Measurements from ENCODE around the gene SPG7. TPM values are rescaled to one million over a fixed set of nuclear protein-coding genes. Genes with fewer than 3 reads are reported as not detected.

Gene SPG7
- total and polyA plus RNA-seq, 2 donors (not counting 1 experiment from before 2014, with no cell fraction given) = 35.1 to 107 TPM

DNA sequence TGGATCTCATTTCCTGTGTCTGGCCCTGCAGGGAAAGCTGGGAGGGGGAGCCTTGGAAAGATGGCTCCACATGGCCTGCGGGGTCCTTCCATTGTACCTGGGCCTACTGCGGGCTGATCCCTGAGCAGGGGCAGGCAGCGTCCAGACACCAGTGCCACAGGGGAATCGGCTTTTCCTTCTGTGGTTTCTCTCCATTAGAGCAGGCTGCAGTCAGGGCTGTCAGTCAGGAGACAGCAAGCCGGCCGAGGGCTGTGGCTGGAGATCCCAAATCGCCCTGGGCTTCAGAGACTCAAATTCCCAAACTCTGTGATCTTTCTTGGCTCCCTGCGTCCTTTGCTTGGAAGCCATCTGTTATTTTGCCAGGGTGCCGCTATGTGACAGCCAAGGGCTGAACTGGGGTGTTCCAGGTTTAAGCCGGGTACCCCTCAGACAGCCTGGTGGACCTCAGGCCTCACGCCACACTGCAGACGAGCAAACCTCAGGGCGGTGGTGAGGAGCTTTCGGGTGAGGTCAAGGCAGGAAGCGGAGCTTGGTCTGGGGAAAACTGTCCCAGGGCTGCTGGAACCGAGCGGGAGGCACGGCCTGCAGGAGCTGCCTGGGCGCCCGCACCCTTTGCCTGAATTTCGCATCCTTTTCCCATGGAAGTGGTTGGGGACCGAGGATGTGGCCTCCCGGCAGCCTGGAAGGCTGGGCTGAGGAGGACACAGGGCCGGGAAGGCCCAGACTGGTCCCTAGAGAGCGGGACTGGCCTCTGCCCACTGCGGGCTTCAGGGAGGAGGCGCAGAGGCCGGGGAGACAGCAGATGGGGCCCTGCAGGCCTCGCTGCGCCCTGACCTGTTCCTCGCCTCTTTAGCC lies 65.8 kb downstream of the SPG7 start:
- H3K4me3 ChIP-seq (replicated peaks in 1 of 4; ENCODE audit: control extremely low read depth in 1 of 4, insufficient read depth in 1 of 4, low read depth in 3 of 4, low read length in 4 of 4) = no peak overlapping the region
- H4K20me1 ChIP-seq (ENCODE audit: control insufficient read depth, extremely low read depth, insufficient read depth, low read length) = no peaks in the 10 kb centered on the region
- peak overlapping the region; percentile 34 for H3K27ac ChIP-seq (ENCODE audit: insufficient read depth, low read length)
- TF ChIP-seq, protein P1, sequence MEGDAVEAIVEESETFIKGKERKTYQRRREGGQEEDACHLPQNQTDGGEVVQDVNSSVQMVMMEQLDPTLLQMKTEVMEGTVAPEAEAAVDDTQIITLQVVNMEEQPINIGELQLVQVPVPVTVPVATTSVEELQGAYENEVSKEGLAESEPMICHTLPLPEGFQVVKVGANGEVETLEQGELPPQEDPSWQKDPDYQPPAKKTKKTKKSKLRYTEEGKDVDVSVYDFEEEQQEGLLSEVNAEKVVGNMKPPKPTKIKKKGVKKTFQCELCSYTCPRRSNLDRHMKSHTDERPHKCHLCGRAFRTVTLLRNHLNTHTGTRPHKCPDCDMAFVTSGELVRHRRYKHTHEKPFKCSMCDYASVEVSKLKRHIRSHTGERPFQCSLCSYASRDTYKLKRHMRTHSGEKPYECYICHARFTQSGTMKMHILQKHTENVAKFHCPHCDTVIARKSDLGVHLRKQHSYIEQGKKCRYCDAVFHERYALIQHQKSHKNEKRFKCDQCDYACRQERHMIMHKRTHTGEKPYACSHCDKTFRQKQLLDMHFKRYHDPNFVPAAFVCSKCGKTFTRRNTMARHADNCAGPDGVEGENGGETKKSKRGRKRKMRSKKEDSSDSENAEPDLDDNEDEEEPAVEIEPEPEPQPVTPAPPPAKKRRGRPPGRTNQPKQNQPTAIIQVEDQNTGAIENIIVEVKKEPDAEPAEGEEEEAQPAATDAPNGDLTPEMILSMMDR (conservative IDR thresholded peaks at IDR 0.05 in 1 of 2, IDR thresholded peaks at IDR 0.05 in 1 of 2; ENCODE audit: low read depth in 1 of 2, low read length in 2 of 2) = no peak
- TF ChIP-seq EZH2 (IDR thresholded peaks at IDR 0.05; ENCODE audit: low read length, missing control alignments) = no peak
- peak overlapping the region; percentile 55 for H3K9ac ChIP-seq (ENCODE audit: insufficient read depth, low read length)
- no peak for DNase-seq (ENCODE audit: low read depth in 2 of 2)
- H3K27me3 ChIP-seq (ENCODE audit: control insufficient read depth, insufficient read depth, low read length) = no peaks in the 10 kb centered on the region
- no peaks in the 10 kb centered on the region for H3K36me3 ChIP-seq (ENCODE audit: control insufficient read depth, insufficient read depth, low read length)
- peaks cover 4% of the 10 kb centered on the region for H3K4me1 ChIP-seq (ENCODE audit: control insufficient read depth, extremely low read depth, insufficient read depth, low read length)
- H2AFZ ChIP-seq (ENCODE audit: low read length) = peak overlapping the region; percentile 81
- peaks cover 5% of the 10 kb centered on the region for H3K79me2 ChIP-seq (ENCODE audit: control insufficient read depth, insufficient read depth, low read length)
- no peak overlapping the region for H3K4me2 ChIP-seq (ENCODE audit: extremely low read depth, insufficient read depth, low read length)
- H3K9me3 ChIP-seq (ENCODE audit: control insufficient read depth, insufficient read depth, low read depth, low read length) = no peaks in the 10 kb centered on the region

DNA sequence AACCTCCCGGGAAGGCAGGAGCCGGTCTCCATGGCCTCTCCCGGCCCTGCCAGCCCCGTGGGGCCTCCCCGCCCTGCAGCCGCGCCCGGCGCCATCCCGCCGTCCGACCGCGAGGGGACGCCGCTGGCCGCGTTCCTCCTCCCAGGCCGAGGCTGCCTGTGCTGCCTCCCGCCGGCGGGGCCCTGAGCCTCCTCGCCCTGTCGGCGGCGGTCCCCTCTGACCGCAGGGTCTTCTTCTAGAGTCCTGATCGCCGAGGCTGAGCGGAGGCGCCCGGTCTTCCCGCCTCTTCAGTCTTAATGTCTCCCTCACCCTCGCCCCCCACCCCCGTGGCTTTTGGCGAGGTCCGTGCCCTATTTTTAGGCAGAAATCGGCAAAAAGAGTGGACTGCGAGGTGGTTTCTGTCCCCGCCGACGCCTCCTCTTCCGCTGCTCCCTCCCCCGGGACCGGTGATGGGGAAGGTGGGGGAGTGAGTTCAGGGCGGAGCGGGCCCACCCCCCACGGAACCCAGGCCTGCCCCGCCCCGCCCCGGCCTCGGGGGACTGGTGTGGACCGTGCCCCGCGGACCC lies 66.6 kb downstream of the SPG7 start:
- DNase-seq (ENCODE audit: low read depth in 2 of 2) = peak; percentile 62 to 75
- H3K27ac ChIP-seq (ENCODE audit: insufficient read depth, low read length) = peak overlapping the region; percentile 34
- H3K36me3 ChIP-seq (ENCODE audit: control insufficient read depth, insufficient read depth, low read length) = peaks cover 2% of the 10 kb centered on the region
- peak overlapping the region in 2 of 4 experiments; percentile 33 to 52 for H3K4me3 ChIP-seq (replicated peaks in 1 of 4; ENCODE audit: control extremely low read depth in 1 of 4, insufficient read depth in 1 of 4, low read depth in 3 of 4, low read length in 4 of 4)
- H3K9me3 ChIP-seq (ENCODE audit: control insufficient read depth, insufficient read depth, low read depth, low read length) = no peaks in the 10 kb centered on the region
- H2AFZ ChIP-seq (ENCODE audit: low read length) = peak overlapping the region; percentile 81
- H3K4me2 ChIP-seq (ENCODE audit: extremely low read depth, insufficient read depth, low read length) = peak overlapping the region; percentile 48
- H3K9ac ChIP-seq (ENCODE audit: insufficient read depth, low read length) = peak overlapping the region; percentile 55
- H3K79me2 ChIP-seq (ENCODE audit: control insufficient read depth, insufficient read depth, low read length) = peaks cover 5% of the 10 kb centered on the region
- H4K20me1 ChIP-seq (ENCODE audit: control insufficient read depth, extremely low read depth, insufficient read depth, low read length) = no peaks in the 10 kb centered on the region
- H3K27me3 ChIP-seq (ENCODE audit: control insufficient read depth, insufficient read depth, low read length) = no peaks in the 10 kb centered on the region
- no peak for TF ChIP-seq EZH2 (IDR thresholded peaks at IDR 0.05; ENCODE audit: low read length, missing control alignments)
- TF ChIP-seq, protein P1 (conservative IDR thresholded peaks at IDR 0.05 in 1 of 2, IDR thresholded peaks at IDR 0.05 in 1 of 2; ENCODE audit: low read depth in 1 of 2, low read length in 2 of 2) = peak; percentile 46 to 74
- peaks cover 4% of the 10 kb centered on the region for H3K4me1 ChIP-seq (ENCODE audit: control insufficient read depth, extremely low read depth, insufficient read depth, low read length)
